ENCODE measurements around the gene HLA-C. TPM values are rescaled to one million over a fixed set of nuclear protein-coding genes. Genes with fewer than 3 reads are reported as not detected.
A peak's percentile ranks its signal among the peaks of the same experiment; 100 is the strongest.

The HLA-C gene
- total and polyA plus RNA-seq, 2 donors (not counting 3 experiments of a cell fraction or from before 2014, with no cell fraction given), result 109 to 287 TPM

GRCh38 chr6:31304683-31305082, 32.8 kb upstream of the HLA-C start:
- no peak for DNase-seq (ENCODE audit: low read depth, low spot score)
- H3K4me2 ChIP-seq (ENCODE audit: insufficient read depth, low read length), result no peak overlapping the region
- H2AFZ ChIP-seq (ENCODE audit: low read depth, low read length), result no peak overlapping the region
- intact Hi-C loops (cut with micrococcal nuclease) (no loop called here), dilution Hi-C loops (cut with MboI; ENCODE audit: extremely low pct_ligation_motif_present, low sequenced_read_pairs) (no loop called here)
- no peak overlapping the region for H3K27ac ChIP-seq (ENCODE audit: insufficient read depth, low read depth, low read length)
- no peak overlapping the region for H3K4me3 ChIP-seq (replicated peaks in 1 of 3; ENCODE audit: insufficient read depth in 1 of 3, low read depth in 1 of 3, low read length in 3 of 3)
- TF ChIP-seq POLR2A (IDR thresholded peaks at IDR 0.05; ENCODE audit: low read depth, low read length), result no peak
- no peak for TF ChIP-seq MAX (IDR thresholded peaks at IDR 0.05; ENCODE audit: insufficient read depth, insufficient read length)
- TF ChIP-seq MYC (IDR thresholded peaks at IDR 0.05; ENCODE audit: low read depth, low read length), result no peak
- no peak for TF ChIP-seq POLR2AphosphoS5 (IDR thresholded peaks at IDR 0.05; ENCODE audit: insufficient read depth, low read depth, low read length)
- no peak for TF ChIP-seq GATA2 (IDR thresholded peaks at IDR 0.05; ENCODE audit: insufficient read depth, insufficient read length, low read depth, low read length)
- TF ChIP-seq JUN (IDR thresholded peaks at IDR 0.05; ENCODE audit: borderline replicate concordance, insufficient read depth, insufficient read length, low read depth), result peak; percentile 19
- TF ChIP-seq, protein P1, sequence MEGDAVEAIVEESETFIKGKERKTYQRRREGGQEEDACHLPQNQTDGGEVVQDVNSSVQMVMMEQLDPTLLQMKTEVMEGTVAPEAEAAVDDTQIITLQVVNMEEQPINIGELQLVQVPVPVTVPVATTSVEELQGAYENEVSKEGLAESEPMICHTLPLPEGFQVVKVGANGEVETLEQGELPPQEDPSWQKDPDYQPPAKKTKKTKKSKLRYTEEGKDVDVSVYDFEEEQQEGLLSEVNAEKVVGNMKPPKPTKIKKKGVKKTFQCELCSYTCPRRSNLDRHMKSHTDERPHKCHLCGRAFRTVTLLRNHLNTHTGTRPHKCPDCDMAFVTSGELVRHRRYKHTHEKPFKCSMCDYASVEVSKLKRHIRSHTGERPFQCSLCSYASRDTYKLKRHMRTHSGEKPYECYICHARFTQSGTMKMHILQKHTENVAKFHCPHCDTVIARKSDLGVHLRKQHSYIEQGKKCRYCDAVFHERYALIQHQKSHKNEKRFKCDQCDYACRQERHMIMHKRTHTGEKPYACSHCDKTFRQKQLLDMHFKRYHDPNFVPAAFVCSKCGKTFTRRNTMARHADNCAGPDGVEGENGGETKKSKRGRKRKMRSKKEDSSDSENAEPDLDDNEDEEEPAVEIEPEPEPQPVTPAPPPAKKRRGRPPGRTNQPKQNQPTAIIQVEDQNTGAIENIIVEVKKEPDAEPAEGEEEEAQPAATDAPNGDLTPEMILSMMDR (IDR thresholded peaks at IDR 0.05; ENCODE audit: extremely low read depth in 1 of 2, insufficient read depth in 1 of 2, low read depth in 1 of 2, low read length in 2 of 2), result no peak
- TF ChIP-seq FOS (IDR thresholded peaks at IDR 0.05; ENCODE audit: borderline replicate concordance, insufficient read depth, low read length), result no peak
- no peak overlapping the region for H3K9ac ChIP-seq (replicated peaks; ENCODE audit: extremely low read depth, insufficient read depth, low read length)
- no peak for FAIRE-seq
- CTCF ChIA-PET, result interaction anchor here (0.9 kb wide), 1 partner anchor 10 kb away, joined by 4 read pairs; no protein-coding TSS in a partner anchor
- no peaks in the 10 kb centered on the region for H3K4me1 ChIP-seq (ENCODE audit: control insufficient read depth, extremely low read depth, insufficient read depth, low read length)
- H3K9me3 ChIP-seq (replicated peaks; ENCODE audit: control insufficient read depth, insufficient read depth, low read length), result no peaks in the 10 kb centered on the region
- POLR2A ChIA-PET, result no interaction called here
- no peaks in the 10 kb centered on the region for H3K36me3 ChIP-seq (ENCODE audit: control insufficient read depth in 2 of 2, extremely low read depth in 1 of 2, insufficient read depth in 2 of 2, low read length in 2 of 2)
- peaks cover 28 to 30% of the 10 kb centered on the region in 2 experiments for H3K27me3 ChIP-seq (ENCODE audit: control insufficient read depth in 2 of 2, insufficient read depth in 2 of 2, low read length in 2 of 2)
- H3K79me2 ChIP-seq (ENCODE audit: control insufficient read depth, insufficient read depth, low read length), result no peaks in the 10 kb centered on the region
- no peaks in the 10 kb centered on the region for H4K20me1 ChIP-seq (replicated peaks; ENCODE audit: control insufficient read depth, extremely low read depth, insufficient read depth, low read length)
- BruUV-seq (replicated peaks), result no TSS peak
- H3K9me1 ChIP-seq (replicated peaks; ENCODE audit: control insufficient read depth, extremely low read depth, insufficient read depth, low read length), result no peaks in the 10 kb centered on the region

Measured in endothelial cell of umbilical vein (primary cell).